HG03342 (cell line): ENCODE measurements around the gene TMEM117.

ENCODE experiments used
- ATAC-seq: cut with Tn5 transposase; IDR thresholded peaks from one replicate; pipeline ENCODE4 v1.9.1; 2021; ENCODE audit warnings: mild to moderate bottlenecking, moderate library complexity; ENCODE audit not compliant: unreplicated experiment

The TMEM117 gene

GRCh38 chr12:43835656-43836474, at the start of gene TMEM117:
Gene TMEM117, plus strand, starts transcription at chr12:43836081.
- peak; percentile 81 for ATAC-seq

- no peak for ATAC-seq
Observed at GRCh38 chr12:43786899-43787693, 48.8 kb upstream of the TMEM117 start.

DNA sequence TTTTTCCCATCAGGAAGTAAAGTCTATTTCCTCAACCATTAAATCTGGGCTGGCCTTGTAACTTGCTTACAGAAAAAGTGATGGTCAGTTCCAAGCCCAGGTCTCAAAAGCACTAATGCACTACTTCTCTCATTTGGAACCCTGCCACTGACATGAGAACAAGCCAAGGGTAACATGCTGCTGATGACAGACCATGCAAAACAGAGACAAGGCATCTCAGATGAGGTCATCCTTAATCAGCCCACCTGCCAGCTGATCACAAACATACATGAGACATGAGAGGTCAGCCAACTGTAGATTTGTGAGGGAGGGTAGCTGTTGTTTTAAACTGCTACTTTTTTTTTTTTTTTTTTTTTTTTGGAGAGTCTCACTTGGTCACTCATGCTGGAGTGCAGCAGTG, 45.9 kb upstream of the TMEM117 start:
- no peak for ATAC-seq

DNA sequence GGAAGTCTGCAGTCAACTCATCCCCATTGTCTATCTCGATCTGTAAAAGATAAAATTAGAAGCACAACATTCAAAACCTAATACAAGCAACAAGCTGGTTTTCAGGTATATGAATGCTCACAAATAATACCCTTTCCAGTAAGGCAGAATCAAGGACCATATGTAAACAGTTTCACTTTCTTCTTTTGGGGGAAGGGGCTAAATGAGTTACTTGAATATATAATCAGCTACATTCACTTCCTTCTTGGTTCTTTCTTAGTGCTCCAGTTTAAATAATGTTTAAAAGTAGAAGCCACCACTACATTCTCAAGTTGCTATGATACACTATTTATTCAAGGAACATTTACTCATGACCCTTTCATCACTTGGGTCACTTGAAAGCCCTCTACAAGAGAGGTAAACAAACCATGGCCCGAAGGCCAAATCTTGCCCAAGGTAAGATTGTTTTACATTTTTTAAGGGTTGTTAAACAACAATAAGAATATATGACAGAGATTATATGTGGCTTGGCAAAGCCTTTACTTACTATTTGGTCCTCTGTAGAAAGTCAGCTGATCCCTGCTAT, 40.1 kb upstream of the TMEM117 start:
- no peak for ATAC-seq

- ATAC-seq: no peak
Observed at GRCh38 chr12:43797561-43798217, 38.2 kb upstream of the TMEM117 start.

DNA sequence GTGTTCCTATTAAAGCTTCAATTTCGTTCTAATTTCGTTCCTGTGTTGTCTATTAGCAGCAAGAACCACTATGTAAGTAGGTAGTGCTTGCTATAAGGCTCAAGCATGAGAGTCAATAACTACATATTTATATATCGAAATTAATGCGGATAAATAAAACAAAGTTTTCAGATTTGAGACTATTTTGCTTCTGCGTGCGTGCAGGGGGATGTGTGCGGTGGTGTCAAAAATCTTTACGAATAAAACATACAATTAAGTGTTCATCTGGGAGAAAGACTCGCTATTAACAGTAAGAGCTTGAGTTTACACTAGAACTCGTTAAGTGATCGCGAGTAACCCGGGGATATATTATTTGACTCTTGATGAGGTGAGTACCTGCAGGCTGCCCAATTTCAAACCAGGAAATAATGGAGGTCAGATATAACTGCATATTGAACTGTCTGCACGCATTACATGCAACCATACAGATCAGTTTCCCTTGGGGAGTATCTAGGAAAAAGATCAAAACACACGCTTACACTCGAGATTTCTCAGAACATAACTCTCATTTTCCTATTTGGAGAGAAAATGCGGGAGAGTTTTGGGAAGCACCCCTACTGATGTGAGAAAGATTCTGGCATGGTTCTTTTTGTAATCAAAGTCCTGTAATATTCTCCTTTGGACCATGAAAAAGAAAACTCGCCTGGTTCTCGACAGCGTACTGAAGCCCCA, 30.6 kb upstream of the TMEM117 start:
- ATAC-seq: peak; percentile 24

DNA sequence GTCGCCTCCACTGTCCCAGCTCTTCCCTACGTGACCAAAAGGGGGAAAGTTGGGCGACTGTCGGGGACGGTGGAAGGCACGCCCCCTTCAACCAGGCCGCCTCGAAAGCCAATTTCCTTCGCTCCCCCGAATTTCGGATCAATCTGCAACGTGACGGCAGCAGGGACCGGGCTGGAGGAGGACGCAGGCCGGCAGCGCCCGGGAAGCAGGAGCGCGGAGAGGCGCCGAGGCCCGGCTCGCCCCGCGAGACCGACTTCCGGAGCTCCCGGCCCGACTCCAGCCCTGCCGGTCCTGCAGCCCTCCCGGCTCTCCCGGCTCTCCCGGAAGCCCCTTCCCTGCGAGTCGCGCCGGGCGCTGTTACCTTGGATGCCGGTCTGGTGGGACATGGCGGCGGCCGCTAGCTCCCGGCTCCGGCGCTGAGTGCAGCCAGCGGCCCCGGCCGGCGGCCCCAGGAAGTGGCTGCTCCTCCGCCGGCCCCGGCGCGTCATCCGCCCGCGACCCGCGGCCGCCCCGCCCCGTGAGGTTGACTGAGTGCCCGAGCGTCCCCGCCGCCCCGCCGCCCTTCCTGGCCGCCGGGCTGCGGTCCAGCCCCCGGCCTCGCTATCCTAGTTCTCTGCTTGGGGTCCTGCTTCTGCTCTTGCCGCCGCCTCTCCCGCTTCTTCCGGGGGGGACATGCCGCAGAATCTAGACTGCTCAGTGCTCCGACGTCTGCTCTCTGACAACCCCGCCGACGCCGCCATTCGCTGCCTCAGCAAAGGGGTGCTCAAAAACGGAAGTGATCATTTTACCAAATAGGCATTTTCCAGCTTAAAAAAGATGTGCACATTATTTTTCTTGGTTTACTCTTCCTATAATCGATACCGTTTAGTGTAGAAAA, 29.8 kb upstream of the TMEM117 start, which contains the start of gene TWF1:
Gene TWF1 (minus strand): TSS at position 458 of the 877 bp plus-strand sequence. CDS start 72 bp downstream, at position 386.
- peak; percentile 94 for ATAC-seq

GRCh38 chr12:43806737-43807072, 29.2 kb upstream of the TMEM117 start:
- ATAC-seq: no peak

DNA sequence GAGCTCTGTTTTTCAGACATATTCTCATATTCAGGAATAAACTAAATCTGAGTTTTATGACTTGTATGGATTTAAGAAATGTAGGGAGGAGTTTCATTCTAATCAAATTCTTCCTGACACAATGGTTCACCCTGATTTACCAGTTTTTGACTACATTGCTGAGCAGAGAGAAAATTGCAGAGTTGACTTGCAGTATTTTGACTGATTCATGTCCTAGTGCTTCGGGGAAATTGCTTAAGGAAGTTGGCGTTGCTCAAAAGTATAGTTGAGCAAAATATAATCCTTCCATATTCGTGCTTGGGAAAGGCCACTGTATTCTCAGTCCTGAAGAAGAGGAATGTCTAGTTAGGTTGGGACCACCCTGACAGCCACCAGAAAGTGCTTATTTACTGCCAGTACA, 28.5 kb upstream of the TMEM117 start:
- no peak for ATAC-seq

GRCh38 chr12:43812057-43812456, 23.8 kb upstream of the TMEM117 start:
- no peak for ATAC-seq

DNA sequence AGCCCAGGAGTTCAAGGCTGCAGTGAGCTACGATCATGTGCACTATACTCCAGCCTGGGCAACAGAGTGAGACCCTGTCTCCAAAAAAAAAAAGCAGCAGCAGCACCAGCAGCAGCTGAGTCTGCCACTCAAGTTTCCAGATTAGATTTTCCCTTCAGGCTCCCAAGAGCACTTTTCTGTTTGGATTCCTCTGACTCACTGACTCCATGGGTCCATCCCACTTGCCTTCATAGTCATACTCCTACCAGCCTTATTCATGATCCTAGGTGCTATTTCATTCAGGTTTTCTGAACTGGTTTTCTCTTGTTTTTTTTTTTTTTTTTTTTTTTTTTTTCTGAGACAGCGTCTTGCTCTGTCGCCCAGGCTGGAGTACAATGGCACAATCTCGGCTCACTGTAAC, 23.0 kb upstream of the TMEM117 start:
- no peak for ATAC-seq

DNA sequence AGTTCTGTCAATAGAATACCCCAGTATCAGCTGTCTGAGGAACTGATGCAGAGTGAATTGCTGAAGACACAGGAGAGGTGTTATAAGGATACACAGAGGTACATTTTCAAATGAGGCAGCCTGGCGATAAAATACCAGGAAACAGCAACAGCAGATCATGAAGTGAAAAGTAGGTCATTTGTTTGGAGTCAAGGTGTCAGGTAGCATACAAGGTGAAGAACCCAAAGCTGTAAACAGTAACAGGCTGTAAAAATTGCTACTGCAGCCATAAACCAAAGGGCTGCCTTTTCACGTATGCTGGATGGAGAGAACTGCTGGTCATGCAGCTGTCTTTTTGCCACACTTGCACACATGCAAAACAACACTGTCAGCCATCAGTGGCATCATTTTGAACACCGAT, 20.5 kb upstream of the TMEM117 start:
- ATAC-seq: no peak

GRCh38 chr12:43816168-43816567, 19.7 kb upstream of the TMEM117 start:
- ATAC-seq: no peak

DNA sequence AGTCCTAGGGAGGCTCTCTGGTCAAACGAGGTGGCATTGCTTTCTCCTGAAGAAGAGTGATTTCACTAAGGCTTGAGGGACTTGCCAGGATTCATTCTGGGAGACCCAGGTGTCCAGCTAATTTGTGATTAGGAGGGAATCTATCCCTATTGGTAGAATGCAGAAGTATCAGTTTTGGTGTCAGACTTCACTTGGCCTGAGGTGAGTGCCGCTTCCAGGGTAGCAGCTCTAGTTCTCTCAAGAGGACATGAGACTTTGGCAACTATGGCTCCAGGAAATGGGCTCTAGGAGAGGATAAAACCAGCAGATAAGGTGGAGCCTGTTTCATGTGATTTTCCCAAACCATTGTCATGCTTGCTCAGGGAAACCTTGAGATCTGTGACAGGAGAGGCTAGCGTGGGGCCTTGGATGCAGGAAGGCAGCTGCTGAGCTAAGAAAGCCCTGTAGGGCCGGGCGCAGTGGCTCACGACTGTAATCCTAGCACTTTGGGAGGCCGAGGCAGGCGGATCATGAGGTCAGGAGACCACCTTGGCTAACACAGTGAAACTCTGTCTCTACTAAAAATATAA, 11.6 kb upstream of the TMEM117 start:
- no peak for ATAC-seq

DNA sequence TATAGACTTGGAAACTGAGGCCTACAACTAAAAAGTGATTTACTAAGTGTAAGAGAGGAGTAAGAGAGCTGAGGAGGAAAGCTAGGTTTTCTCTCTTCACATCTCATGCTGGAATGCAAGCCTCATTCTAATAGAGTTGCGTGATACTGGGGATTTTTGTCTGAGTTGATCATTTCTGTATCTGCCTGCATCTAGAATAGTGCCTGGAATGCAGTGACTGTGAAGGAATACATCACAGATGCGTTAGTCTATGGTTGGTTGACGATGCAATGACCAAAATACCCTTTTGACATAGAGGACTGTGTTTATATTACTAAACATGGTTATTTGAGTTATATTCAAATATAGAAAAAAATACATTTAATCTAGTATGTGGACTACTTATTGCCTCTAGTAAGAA, 9.2 kb upstream of the TMEM117 start:
- no peak for ATAC-seq

DNA sequence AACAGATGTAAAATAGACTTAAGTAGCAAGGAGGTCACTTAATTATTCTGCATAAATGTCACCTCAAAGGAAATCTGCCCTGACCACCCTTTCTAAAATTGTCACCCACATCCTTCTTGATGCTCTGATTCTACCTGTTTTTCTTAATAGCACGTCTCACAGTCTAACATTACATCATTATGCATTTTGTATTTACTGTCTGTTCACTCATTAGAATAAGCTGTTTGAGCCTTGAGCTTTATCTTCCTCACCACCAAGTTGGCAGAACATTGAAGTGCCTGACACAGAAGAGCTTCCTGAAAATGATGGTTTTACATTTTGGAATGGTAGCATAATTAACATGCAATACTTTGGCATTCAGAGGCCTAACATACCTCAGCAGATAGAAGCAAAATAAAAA, 8.8 kb upstream of the TMEM117 start:
- no peak for ATAC-seq

- no peak for ATAC-seq
Observed at GRCh38 chr12:43832463-43833168, 3.3 kb upstream of the TMEM117 start.

GRCh38 chr12:43835264-43835655, 621 bp upstream of the TMEM117 start:
- peak; percentile 9 for ATAC-seq
